Measurements from ENCODE around the gene PLEKHM3.

PLEKHM3 gene

DNA sequence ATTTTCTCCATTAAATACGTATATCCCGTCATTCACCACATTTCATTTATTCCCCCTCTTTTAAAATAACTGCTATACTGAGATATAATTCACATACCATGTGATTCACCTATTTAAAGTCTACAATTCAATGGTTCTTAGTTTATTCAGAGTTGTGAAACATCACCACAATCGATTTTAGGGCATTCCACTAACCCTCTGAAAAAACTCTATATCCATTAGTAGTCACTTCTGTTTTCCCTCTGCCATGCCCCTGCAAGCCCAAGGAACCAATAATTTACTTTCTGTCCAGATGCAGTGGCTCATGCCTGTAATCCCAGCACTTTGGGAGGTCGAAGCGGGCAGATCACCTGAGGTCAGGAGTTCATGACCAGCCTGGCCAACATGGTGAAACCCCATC lies 160.1 kb downstream of the PLEKHM3 start:
- Histone ChIP-seq H4K20me1 (ENCODE audit: low read depth, low read length) (no peaks in the 10 kb centered on the region), H3K27me3 (ENCODE audit: low read length) (no peaks in the 10 kb centered on the region), H3K4me2 (ENCODE audit: low read depth, low read length, poor library complexity, severe bottlenecking) (no peak overlapping the region), H3K9me3 (ENCODE audit: insufficient read depth, low read length) (no peaks in the 10 kb centered on the region), H3K9me2 (replicated peaks; ENCODE audit: insufficient read depth, low read length) (no peaks in the 10 kb centered on the region), H3F3A (ENCODE audit: insufficient read depth) (no peaks in the 10 kb centered on the region), H3K4me3 (ENCODE audit: insufficient read depth, low read length, poor library complexity, severe bottlenecking) (no peak overlapping the region), H2AFZ (ENCODE audit: low read depth, low read length, severe bottlenecking) (no peak overlapping the region), H3K27ac (ENCODE audit: low read depth, low read length) (no peak overlapping the region), H3K36me3 (ENCODE audit: low read length) (no peaks in the 10 kb centered on the region), H3K79me2 (ENCODE audit: insufficient read depth, low read length) (no peaks in the 10 kb centered on the region), H3K9ac (ENCODE audit: low read length) (no peak overlapping the region)
- TF ChIP-seq, protein P1, sequence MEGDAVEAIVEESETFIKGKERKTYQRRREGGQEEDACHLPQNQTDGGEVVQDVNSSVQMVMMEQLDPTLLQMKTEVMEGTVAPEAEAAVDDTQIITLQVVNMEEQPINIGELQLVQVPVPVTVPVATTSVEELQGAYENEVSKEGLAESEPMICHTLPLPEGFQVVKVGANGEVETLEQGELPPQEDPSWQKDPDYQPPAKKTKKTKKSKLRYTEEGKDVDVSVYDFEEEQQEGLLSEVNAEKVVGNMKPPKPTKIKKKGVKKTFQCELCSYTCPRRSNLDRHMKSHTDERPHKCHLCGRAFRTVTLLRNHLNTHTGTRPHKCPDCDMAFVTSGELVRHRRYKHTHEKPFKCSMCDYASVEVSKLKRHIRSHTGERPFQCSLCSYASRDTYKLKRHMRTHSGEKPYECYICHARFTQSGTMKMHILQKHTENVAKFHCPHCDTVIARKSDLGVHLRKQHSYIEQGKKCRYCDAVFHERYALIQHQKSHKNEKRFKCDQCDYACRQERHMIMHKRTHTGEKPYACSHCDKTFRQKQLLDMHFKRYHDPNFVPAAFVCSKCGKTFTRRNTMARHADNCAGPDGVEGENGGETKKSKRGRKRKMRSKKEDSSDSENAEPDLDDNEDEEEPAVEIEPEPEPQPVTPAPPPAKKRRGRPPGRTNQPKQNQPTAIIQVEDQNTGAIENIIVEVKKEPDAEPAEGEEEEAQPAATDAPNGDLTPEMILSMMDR (IDR thresholded peaks at IDR 0.05; ENCODE audit: insufficient read depth, low read length, poor library complexity, severe bottlenecking): no peak
- no peak for TF ChIP-seq EZH2phosphoT487 (conservative IDR thresholded peaks at IDR 0.05; ENCODE audit: low read length)

DNA sequence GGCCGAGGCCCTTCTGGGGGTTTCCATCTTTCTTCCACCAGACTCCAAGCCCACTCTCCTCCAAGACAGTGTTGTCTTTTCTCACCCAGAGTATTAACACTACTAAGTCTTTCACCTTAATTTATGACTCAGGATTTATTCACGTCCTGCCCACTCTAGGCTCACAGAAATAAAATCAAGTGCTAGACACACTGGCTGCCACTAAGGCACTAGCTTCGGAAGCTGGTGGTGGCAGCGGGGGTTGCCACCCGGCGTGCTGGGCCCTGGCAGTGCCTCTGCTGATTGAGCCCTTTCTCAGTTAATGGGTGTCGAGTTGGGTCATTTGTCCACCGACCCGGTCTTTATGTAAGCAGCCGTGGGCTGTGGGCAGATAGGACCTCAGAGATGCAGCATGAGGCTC lies 162.0 kb downstream of the PLEKHM3 start:
- no peak for TF ChIP-seq EZH2phosphoT487 (conservative IDR thresholded peaks at IDR 0.05; ENCODE audit: low read length)
- H3K9me3 ChIP-seq (ENCODE audit: insufficient read depth, low read length): no peaks in the 10 kb centered on the region
- no peak overlapping the region for H2AFZ ChIP-seq (ENCODE audit: low read depth, low read length, severe bottlenecking)
- no peak overlapping the region for H3K4me2 ChIP-seq (ENCODE audit: low read depth, low read length, poor library complexity, severe bottlenecking)
- no peak overlapping the region for H3K9ac ChIP-seq (ENCODE audit: low read length)
- no peaks in the 10 kb centered on the region for H3F3A ChIP-seq (ENCODE audit: insufficient read depth)
- H3K4me3 ChIP-seq (ENCODE audit: insufficient read depth, low read length, poor library complexity, severe bottlenecking): no peak overlapping the region
- no peaks in the 10 kb centered on the region for H3K79me2 ChIP-seq (ENCODE audit: insufficient read depth, low read length)
- no peak overlapping the region for H3K27ac ChIP-seq (ENCODE audit: low read depth, low read length)
- no peaks in the 10 kb centered on the region for H4K20me1 ChIP-seq (ENCODE audit: low read depth, low read length)
- H3K27me3 ChIP-seq (ENCODE audit: low read length): no peaks in the 10 kb centered on the region
- H3K9me2 ChIP-seq (replicated peaks; ENCODE audit: insufficient read depth, low read length): no peaks in the 10 kb centered on the region
- H3K36me3 ChIP-seq (ENCODE audit: low read length): no peaks in the 10 kb centered on the region

DNA sequence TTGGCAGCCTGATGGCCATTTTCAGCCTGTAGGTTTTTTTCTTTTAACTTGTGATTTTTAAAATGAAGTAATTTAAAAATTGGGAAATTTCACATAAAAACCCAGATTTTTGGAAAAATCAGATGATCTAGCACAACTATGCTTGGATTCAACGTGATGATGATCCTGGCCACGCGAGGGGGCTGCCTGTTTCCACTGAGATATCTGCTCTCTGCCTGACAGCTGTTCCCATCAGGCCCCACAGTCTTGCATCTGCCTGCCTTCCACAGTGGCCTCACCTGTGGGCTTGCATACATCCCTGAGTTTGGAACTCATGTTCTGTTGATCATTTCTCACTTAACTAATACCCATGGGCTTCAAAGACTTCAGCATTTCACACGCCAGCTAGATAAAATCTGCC lies 163.5 kb downstream of the PLEKHM3 start:
- TF ChIP-seq, protein P1 (IDR thresholded peaks at IDR 0.05; ENCODE audit: insufficient read depth, low read length, poor library complexity, severe bottlenecking): no peak
- TF ChIP-seq EZH2phosphoT487 (conservative IDR thresholded peaks at IDR 0.05; ENCODE audit: low read length): no peak

DNA sequence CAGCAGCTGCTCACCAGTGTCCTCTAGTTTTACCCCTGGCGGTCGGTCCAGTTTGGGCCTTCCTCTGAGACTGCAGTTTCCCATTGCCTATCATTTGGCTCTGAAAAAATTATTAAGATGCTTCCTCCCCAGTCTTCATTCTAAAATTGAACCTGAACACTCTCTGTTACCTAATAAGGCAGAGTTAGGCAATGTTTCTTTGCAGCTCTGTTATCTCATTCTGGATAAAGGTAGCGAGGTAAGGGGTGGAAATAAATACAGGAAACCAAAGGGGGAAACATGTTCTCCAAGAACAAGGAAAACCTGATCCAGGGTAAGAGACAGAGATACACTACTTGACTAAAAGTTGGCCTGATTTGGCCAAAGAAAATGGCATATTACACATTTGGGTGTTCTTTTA lies 164.6 kb downstream of the PLEKHM3 start:
- Histone ChIP-seq H3K9me3 (ENCODE audit: insufficient read depth, low read length) (no peaks in the 10 kb centered on the region), H3K27me3 (ENCODE audit: low read length) (no peaks in the 10 kb centered on the region), H3K4me3 (ENCODE audit: insufficient read depth, low read length, poor library complexity, severe bottlenecking) (no peak overlapping the region), H4K20me1 (ENCODE audit: low read depth, low read length) (no peaks in the 10 kb centered on the region), H3K27ac (ENCODE audit: low read depth, low read length) (no peak overlapping the region), H3K9ac (ENCODE audit: low read length) (no peak overlapping the region), H3K79me2 (ENCODE audit: insufficient read depth, low read length) (no peaks in the 10 kb centered on the region), H3K36me3 (ENCODE audit: low read length) (no peaks in the 10 kb centered on the region), H3F3A (ENCODE audit: insufficient read depth) (no peaks in the 10 kb centered on the region), H3K9me2 (replicated peaks; ENCODE audit: insufficient read depth, low read length) (no peaks in the 10 kb centered on the region), H2AFZ (ENCODE audit: low read depth, low read length, severe bottlenecking) (no peak overlapping the region), H3K4me2 (ENCODE audit: low read depth, low read length, poor library complexity, severe bottlenecking) (no peak overlapping the region)
- TF ChIP-seq, protein P1 (IDR thresholded peaks at IDR 0.05; ENCODE audit: insufficient read depth, low read length, poor library complexity, severe bottlenecking): no peak
- TF ChIP-seq EZH2phosphoT487 (conservative IDR thresholded peaks at IDR 0.05; ENCODE audit: low read length): no peak

More for the DNA sequence above, 163.5 kb downstream of the PLEKHM3 start:
- no peaks in the 10 kb centered on the region for H3K27me3 ChIP-seq (ENCODE audit: low read length)
- H3K9me2 ChIP-seq (replicated peaks; ENCODE audit: insufficient read depth, low read length): no peaks in the 10 kb centered on the region
- no peaks in the 10 kb centered on the region for H3K79me2 ChIP-seq (ENCODE audit: insufficient read depth, low read length)
- H3K27ac ChIP-seq (ENCODE audit: low read depth, low read length): no peak overlapping the region
- H3K4me3 ChIP-seq (ENCODE audit: insufficient read depth, low read length, poor library complexity, severe bottlenecking): no peak overlapping the region
- H3F3A ChIP-seq (ENCODE audit: insufficient read depth): no peaks in the 10 kb centered on the region
- H2AFZ ChIP-seq (ENCODE audit: low read depth, low read length, severe bottlenecking): no peak overlapping the region
- H3K9me3 ChIP-seq (ENCODE audit: insufficient read depth, low read length): no peaks in the 10 kb centered on the region
- H4K20me1 ChIP-seq (ENCODE audit: low read depth, low read length): no peaks in the 10 kb centered on the region
- H3K9ac ChIP-seq (ENCODE audit: low read length): no peak overlapping the region
- H3K36me3 ChIP-seq (ENCODE audit: low read length): no peaks in the 10 kb centered on the region
- H3K4me2 ChIP-seq (ENCODE audit: low read depth, low read length, poor library complexity, severe bottlenecking): no peak overlapping the region
